Posterior vena cava (tissue), 2 donors: Measurements from ENCODE around the gene SCUBE1. TPM values are rescaled to one million over a fixed set of nuclear protein-coding genes. Genes with fewer than 3 reads are reported as not detected.

Experiments used
- DNase-seq: peaks from one replicate; pipeline ENCODE4 v3.0.0-alpha.2; 2020; ENCODE audit warnings: low spot score
- intact Hi-C, 2 donors: fragments of 100-400 bp; cut with DNase I; formaldehyde crosslinking; loops; one replicate each; pipeline versions ENCODE4 v1.14.1 to v1.14.2; 2022 to 2023
- total RNA-seq, 2 donors: library from RNA; stranded (reverse); fragmentation: NEBNext Ultra II Directional; extraction: Animal tissue kit (Norgen Biotek cat#: 25700); gene quantifications; one replicate each; pipeline ENCODE4 v1.2.1, GENCODE V29; 2021
- donor health status: DM: yes; HTN: yes; CAD: no.
- donor health status: DM: yes; HTN: yes; CAD: no.

Gene SCUBE1
- total RNA-seq, 2 donors from 2014 or later = 0.79 to 1.1 TPM

DNA sequence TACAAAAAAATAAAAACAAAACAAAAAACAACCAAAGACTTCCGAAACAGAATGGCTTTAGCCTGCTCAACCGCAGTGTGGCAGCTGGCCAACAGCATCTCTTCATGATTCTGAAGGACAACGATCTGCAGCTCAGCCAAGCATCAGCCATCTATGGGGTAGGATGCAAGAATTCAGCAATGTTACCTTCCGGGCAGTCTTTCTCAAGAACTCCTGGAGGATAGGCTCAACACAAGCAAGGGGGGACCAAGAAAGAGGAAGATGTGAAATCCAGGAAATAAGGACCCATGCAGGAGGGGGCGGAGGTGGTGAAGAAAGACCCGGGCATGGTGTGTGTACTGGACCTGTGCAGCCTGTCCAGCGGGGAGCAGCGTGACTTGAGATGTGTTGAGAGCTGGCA lies 195.4 kb downstream of the SCUBE1 start:
- DNase-seq = no peak
- intact Hi-C loops = no loop called here

Other genes starting within 250 kb of the SCUBE1 start
- not detected for gene BIK, start 232.6 kb downstream of the SCUBE1 start, total RNA-seq
- gene MCAT, start 200.0 kb downstream of the SCUBE1 start, total RNA-seq = 10 to 100 TPM in 1 of 2 donors, 1 to 10 TPM in 1; 8.9 to 10.2 TPM
- gene TSPO, start 191.8 kb downstream of the SCUBE1 start, total RNA-seq = 10 to 100 TPM; 75.1 to 84.3 TPM
- 10 to 100 TPM; 13.9 to 16.0 TPM for gene TTLL12, start 156.2 kb downstream of the SCUBE1 start, total RNA-seq
- not detected for gene MPPED1, start 68.6 kb upstream of the SCUBE1 start, total RNA-seq